Activated effector memory CD4-positive, alpha-beta T cell treated with anti-CD3 and anti-CD28 coated beads, Interleukin-2, amount 50 U/mL, for 16 hours (primary cell): Measurements from ENCODE around the gene ERC2.
"Not testable (repeated sequence)": the region's sequence is repeated elsewhere in the genome, so short reads cannot be mapped to it uniquely, and the experiment has no call there.

Experiments
- DNase-seq: peaks from one replicate; pipeline ENCODE4 v3.0.0-alpha.2; 2020

The ERC2 gene

GRCh38 chr3:56113908-56114307, 354.4 kb downstream of the ERC2 start:
- DNase-seq = no peak

- DNase-seq = no peak
Observed at GRCh38 chr3:56113231-56113630, 355.0 kb downstream of the ERC2 start.

DNA sequence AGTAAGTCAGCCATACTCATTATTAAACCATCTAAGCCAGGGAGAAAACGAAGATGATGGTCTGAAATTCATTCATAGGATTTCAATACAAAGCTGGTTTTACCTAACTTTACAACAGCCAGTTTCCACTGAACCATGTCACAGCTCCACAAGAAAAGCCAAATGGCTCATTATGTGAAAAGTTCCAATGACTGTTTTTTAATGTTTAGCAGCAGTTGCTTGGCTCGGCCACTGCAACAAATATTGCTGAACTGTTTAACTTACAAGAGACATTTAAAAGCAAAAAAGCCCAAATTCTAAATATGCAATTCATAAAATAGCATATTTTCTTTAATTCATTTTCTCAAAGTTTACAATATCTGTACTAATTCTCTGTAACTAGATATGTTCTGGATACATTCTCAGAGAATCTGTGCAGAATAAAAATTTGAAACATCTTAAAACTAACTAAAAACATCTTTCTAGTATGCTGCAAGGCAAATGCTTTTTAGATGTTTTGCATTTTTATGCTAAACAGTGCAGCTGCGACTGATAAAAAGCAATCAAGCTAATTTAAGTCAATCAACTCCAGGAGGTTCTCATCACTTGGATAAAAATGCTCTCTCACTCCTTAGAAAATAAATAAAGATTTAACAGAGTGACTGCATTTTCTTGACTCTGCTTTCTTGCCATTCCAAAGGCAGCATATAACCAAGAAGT, 356.5 kb downstream of the ERC2 start:
- DNase-seq = no peak

DNA sequence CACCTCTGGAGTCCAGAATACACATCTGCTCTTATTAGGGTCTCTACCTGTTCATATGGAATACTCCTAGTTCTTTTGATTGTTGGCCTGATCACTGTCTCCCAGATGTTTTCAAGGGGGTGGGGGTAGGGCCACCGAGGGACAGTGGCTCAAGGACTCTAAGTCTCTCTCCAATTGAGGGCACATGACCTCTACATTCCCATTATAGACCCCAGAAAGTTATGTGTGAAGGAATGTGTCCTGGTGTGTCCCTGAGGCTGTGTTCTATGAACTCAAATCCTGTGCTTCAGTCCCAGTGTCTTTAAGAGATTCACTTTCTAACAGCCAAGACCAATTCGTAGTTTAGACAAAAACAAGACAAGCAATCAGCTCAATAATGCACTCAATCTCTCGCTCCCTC, 357.4 kb downstream of the ERC2 start:
- no peak for DNase-seq

- DNase-seq = no peak
Observed at GRCh38 chr3:56107157-56107556, 361.1 kb downstream of the ERC2 start.

- no peak for DNase-seq
Observed at GRCh38 chr3:56102032-56102431, 366.2 kb downstream of the ERC2 start.

DNA sequence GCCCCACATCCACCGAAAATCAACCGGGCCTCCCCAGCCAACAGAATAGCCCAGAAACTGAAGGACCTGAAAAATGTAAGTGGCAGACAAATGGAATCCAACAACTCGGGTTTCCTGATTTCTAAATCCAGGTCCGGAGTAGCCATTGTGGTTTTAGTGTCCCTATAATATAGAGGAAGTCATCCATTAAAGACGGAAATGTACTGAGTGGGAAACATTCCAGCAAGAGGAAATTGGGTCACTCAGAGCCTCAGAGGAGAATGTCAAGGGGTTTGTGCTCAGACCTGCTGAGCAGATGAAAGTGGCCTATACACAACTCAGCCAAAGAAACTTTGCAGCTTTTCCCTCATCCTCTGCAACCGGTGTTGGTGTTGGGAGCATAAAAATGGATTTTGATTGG, 366.7 kb downstream of the ERC2 start:
- DNase-seq = no peak

DNA sequence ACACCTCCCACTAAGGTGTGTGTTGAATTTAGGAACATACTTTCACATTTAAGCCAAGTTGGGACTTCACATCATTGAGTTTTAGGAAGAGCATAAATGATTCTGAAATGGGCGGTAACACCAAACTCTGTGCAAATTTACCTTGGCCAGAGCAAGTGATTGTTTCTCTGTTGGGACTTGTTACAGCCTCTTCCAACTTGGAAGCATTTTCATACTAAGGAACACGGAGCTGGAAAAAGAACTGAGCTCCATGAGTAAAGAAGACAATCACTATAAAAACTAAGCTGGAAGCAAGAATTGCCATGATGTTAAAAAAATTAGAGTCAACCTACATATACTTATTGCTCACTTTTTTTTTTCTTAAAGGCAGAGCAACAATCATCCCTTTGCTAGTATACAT, 371.3 kb downstream of the ERC2 start:
- DNase-seq = no peak

DNA sequence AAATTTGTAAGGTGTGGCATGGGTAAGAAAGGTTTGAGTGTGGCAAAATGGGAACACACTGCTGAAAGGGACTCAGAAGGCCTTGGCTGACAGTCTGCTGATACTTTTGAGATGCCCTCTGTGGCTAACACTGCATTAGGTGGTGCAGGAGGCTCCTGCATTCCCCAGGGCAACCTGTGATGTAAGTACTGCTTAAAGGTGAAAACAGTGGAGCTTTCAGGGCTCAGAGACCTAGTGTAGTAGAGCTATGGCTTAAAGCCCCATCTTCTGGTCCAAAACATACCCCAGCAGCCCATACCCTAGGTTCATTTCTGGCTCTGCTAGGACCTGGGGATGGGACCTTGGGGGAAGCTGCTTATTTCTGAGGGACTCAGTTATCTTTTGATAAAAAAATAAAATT, 374.1 kb downstream of the ERC2 start:
- DNase-seq = no peak

DNA sequence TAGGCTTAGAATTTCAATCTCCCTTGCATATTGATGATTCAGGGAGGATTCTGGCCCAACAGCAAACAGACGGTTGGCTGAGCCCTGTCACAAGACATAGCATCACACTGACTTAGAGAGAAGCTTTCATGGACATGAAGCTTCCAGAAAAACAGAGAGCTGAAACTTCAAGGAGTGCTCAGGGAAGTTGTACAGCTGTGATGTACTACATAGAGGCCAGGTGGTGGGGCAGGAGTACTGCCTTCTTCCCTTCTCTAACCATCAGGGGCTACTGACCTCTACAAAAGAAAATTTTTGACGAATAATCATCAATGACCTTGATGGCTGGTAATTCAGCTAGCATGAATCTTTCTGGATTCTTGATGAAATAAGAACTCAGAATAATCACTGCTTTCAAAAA, 378.5 kb downstream of the ERC2 start:
- DNase-seq = no peak

DNA sequence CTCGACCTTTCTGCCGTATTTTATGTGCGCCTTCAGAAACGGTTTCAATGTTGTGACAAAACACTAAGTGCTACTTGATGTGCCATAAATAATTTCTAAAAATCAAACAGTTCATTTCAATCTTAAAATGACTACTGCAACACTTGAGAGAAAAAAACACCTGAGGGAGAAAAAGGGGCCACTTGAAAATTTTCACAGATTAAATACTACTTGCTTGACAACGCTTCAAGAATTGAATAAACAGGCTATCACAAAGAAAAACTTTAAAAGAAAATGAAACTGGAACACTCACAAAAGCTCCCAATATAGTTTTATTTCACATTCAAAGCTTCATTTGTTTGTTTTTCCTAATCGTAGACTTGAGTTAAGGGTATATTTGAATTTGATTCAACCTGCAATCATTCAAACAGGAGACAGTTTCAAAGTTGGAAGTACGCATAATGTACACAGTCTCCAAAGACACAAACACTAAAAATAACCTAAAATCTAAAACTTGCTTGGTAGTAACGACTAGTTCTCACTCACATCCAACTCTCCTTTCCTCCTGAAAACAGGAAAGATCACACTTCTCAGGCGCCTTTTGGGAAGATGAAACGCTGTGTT, 380.7 kb downstream of the ERC2 start:
- DNase-seq = no peak

GRCh38 chr3:56086355-56086754, 381.9 kb downstream of the ERC2 start:
- no peak for DNase-seq

GRCh38 chr3:56081246-56081645, 387.0 kb downstream of the ERC2 start:
- DNase-seq = no peak

DNA sequence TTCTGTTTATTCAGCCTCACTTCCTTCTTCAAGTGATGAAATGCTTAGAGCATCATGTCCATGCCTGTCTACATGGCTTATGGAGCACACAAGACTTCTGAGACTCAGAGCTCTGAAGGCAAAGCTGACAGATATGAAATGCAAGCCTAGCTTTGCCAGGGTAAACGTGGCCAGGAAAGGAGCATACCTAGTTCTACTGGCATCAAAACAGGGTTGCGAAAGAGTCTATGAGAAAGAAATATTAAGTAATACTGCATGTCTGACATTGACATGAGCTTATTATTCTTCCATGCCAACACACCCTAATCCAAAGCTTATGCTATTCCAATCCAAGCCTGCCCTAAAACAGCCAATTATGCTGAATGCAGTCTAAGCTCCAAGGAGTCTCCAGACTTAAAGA, 391.5 kb downstream of the ERC2 start:
- no peak for DNase-seq

- no peak for DNase-seq
Observed at GRCh38 chr3:56075089-56075488, 393.2 kb downstream of the ERC2 start.

GRCh38 chr3:56069766-56070165, 398.5 kb downstream of the ERC2 start:
- no peak for DNase-seq

DNA sequence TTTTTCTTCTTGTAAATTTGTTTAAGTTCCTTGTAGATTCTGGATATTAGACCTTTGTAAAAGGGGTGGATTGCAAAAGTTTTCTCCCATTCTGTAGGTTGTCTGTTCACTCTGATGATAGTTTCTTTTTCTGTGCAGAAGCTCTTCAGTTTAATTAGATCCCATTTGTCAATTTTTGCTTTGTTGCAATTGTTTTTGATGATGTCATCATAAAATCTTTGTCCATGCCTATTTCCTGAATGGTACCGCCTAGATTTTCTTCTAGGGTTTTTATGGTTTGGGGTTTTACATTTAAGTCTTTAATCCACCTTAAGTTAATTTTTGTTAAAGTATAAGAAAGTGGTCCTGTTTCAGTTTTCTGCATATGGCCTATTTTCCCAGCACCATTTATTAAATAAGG, 401.9 kb downstream of the ERC2 start:
- DNase-seq = not testable (repeated sequence)

- DNase-seq = no peak
Observed at GRCh38 chr3:56064684-56065083, 403.6 kb downstream of the ERC2 start.

GRCh38 chr3:56061279-56061626, 407.0 kb downstream of the ERC2 start:
- no peak for DNase-seq

DNA sequence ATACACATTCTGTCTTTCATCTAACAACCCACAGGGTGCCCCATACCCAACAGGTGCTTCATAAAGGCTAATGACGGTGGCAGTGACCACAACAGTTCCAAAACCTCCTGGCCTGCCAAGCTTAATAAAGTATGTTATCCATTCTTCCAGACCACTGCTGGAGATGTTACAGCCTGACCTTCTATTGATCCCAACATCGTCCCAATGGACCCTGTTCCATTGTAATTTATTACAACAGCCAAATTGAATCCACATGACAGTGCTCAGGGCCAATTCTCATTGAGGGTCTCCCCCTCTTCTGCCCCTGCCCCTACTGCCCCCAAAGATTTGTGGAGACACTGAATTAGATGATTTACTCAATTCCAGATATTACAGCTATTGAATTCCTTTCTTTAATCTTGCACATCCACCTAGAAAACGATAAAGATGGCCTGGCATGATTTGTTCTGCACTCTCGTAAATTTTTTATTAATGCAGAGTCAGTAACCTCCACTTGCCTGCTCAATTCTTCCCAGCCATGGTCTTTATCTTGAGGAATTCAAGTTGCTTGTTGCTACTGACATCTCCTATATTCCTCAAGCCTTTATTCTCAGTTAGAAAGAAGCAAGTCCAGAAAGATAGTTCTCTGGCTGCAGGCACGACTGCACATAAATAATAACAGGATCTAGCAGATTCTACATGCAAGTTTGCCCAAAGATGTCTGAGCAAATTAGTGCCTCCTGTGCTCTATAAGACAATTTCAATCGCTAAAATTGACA, 407.6 kb downstream of the ERC2 start:
- DNase-seq = no peak

- DNase-seq = no peak
Observed at GRCh38 chr3:56059731-56060130, 408.5 kb downstream of the ERC2 start.

DNA sequence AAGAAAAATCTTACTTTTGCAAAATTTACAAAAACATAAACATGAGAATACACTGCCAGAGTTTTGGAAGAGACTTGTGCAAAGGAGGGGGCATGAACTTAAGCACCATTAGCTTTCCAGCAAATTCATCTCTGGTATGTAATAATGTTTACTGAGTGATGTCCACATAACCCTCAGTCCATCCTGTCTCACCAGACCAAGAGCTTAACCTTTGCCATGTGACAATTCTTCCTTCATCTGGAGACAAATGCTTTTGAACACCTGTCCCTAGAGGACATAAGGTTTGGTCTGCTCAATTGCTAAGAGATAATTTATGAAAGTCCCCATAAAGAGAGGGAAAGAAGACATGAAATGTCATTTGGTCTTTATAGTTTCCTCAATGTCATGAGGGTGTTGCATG, 412.3 kb downstream of the ERC2 start:
- no peak for DNase-seq

GRCh38 chr3:56055546-56055945, 412.7 kb downstream of the ERC2 start:
- no peak for DNase-seq

DNA sequence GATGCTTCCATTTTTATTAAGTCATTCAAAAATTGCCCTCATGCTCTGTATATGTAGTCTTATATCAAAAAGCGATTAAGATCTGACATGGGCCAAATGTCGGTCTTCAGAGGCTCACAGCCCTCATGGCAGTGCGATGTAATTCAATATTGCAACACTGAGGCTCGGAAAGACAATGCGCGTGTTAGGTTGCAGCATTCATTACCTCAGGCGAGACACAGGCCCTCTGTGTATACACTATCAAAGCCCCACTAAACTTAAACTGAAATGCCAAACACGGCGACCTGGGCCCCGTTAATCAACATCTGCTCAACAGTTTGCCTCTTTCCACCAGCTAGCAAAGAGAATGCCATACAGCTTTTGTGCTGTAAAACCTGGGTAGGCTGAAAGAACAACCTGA, 413.4 kb downstream of the ERC2 start:
- no peak for DNase-seq

- DNase-seq = no peak
Observed at GRCh38 chr3:56053727-56054126, 414.5 kb downstream of the ERC2 start.
